HepG2 (cell line): Measurements from ENCODE around the gene MYL3. TPM values are rescaled to one million over a fixed set of nuclear protein-coding genes. Genes with fewer than 3 reads are reported as not detected.

Experiments
- GATAD2A ChIP-seq: IDR thresholded peaks from 2 replicates; pipeline ENCODE4 v1.6.1; 2016
- GTF3A ChIP-seq: sonication (generic); formaldehyde crosslinking; conservative IDR thresholded peaks from 2 replicates; pipeline ENCODE4 v1.4.0; 2020; ENCODE audit warnings: mild to moderate bottlenecking, missing genetic modification reagents
- HDAC2 ChIP-seq: sonication (generic); formaldehyde crosslinking; IDR thresholded peaks from 2 replicates; pipeline ENCODE4 v1.4.0; 2020; ENCODE audit warnings: missing genetic modification reagents
- HIVEP1 ChIP-seq: sonication (generic); formaldehyde crosslinking; IDR thresholded peaks from 2 replicates; pipeline ENCODE4 v1.4.0; 2020; ENCODE audit warnings: mild to moderate bottlenecking, missing genetic modification reagents
- HMGA1 ChIP-seq: sonication (generic); formaldehyde crosslinking; conservative IDR thresholded peaks from 2 replicates; pipeline ENCODE4 v1.4.0; 2020; ENCODE audit warnings: missing genetic modification reagents
- HNF4A ChIP-seq: sonication (generic); formaldehyde crosslinking; IDR thresholded peaks from 2 replicates; pipeline ENCODE4 v1.4.0; 2020; ENCODE audit warnings: missing genetic modification reagents
- HNRNPLL ChIP-seq: fragments of 200-400 bp; formaldehyde crosslinking; IDR thresholded peaks from 2 replicates; pipeline ENCODE4 v1.6.1; 2017; ENCODE audit warnings: mild to moderate bottlenecking, low read depth, low read length; ENCODE audit not compliant: poor library complexity, severe bottlenecking
- KMT2A ChIP-seq: sonication (generic); formaldehyde crosslinking; IDR thresholded peaks from 2 replicates; pipeline ENCODE4 v1.4.0; 2020; ENCODE audit warnings: missing genetic modification reagents
- MED1 ChIP-seq: sonication (generic); formaldehyde crosslinking; IDR thresholded peaks from 2 replicates; pipeline ENCODE4 v1.4.0; 2020; ENCODE audit warnings: missing genetic modification reagents
- NAIF1 ChIP-seq: sonication (generic); formaldehyde crosslinking; IDR thresholded peaks from 2 replicates; pipeline ENCODE4 v1.5.0; 2020; ENCODE audit warnings: mild to moderate bottlenecking, missing genetic modification reagents, borderline replicate concordance
- PAF1 ChIP-seq: IDR thresholded peaks from 2 replicates; pipeline ENCODE4 v1.6.1; 2016; ENCODE audit warnings: missing genetic modification reagents, missing compliant biosample characterization
- RCOR2 ChIP-seq: IDR thresholded peaks from 2 replicates; pipeline ENCODE4 v1.6.1; 2016; ENCODE audit warnings: missing biosample characterization, missing genetic modification reagents
- RFX5 ChIP-seq: IDR thresholded peaks from 2 replicates; pipeline ENCODE4 v1.6.1; 2011; ENCODE audit warnings: low read depth, low read length, improper control_type of control experiment
- SETDB1 ChIP-seq: sonication (generic); formaldehyde crosslinking; IDR thresholded peaks from 2 replicates; pipeline ENCODE4 v1.5.1; 2020; ENCODE audit warnings: missing genetic modification reagents, mild to moderate bottlenecking, borderline replicate concordance
- SIN3A ChIP-seq: IDR thresholded peaks from 2 replicates; pipeline ENCODE4 v1.6.1; 2011; ENCODE audit warnings: low read depth, mild to moderate bottlenecking, control low read depth, low read length, borderline replicate concordance
- ZBTB7B ChIP-seq: sonication (generic); formaldehyde crosslinking; IDR thresholded peaks from 2 replicates; pipeline ENCODE4 v1.4.0; 2020; ENCODE audit warnings: missing genetic modification reagents
- ZNF121 ChIP-seq: sonication (generic); formaldehyde crosslinking; IDR thresholded peaks from 2 replicates; pipeline ENCODE4 v1.5.0; 2020; ENCODE audit warnings: mild to moderate bottlenecking, missing genetic modification reagents
- ZNF33A ChIP-seq: sonication (generic); formaldehyde crosslinking; IDR thresholded peaks from 2 replicates; pipeline ENCODE4 v1.5.1; 2020; ENCODE audit warnings: missing genetic modification reagents, mild to moderate bottlenecking, moderate library complexity, borderline replicate concordance
- ZNF350 ChIP-seq: sonication (generic); formaldehyde crosslinking; IDR thresholded peaks from 2 replicates; pipeline ENCODE4 v1.4.0; 2020; ENCODE audit warnings: mild to moderate bottlenecking, low read depth, missing genetic modification reagents, borderline replicate concordance
- ZNF367 ChIP-seq: sonication (generic); formaldehyde crosslinking; IDR thresholded peaks from 2 replicates; pipeline ENCODE4 v1.4.0; 2020; ENCODE audit warnings: missing genetic modification reagents, borderline replicate concordance
- ZNF562 ChIP-seq: sonication (generic); formaldehyde crosslinking; IDR thresholded peaks from 2 replicates; pipeline ENCODE4 v1.8.0; 2022; ENCODE audit warnings: missing genetic modification reagents, borderline replicate concordance
- ZNF674 ChIP-seq: sonication (generic); formaldehyde crosslinking; IDR thresholded peaks from 2 replicates; pipeline ENCODE4 v1.5.0; 2020; ENCODE audit warnings: low read depth, mild to moderate bottlenecking, missing genetic modification reagents
- ZNF724P ChIP-seq: sonication (generic); formaldehyde crosslinking; IDR thresholded peaks from 2 replicates; pipeline ENCODE4 v1.8.0; 2022; ENCODE audit warnings: missing genetic modification reagents, borderline replicate concordance
- ZNF879 ChIP-seq: sonication (generic); formaldehyde crosslinking; IDR thresholded peaks from 2 replicates; pipeline ENCODE4 v1.8.1; 2023; ENCODE audit warnings: missing genetic modification reagents
- polyA plus RNA-seq, 8 experiments: library from polyadenylated mRNA; depleted of rRNA in 3 of 8; stranded (reverse) in 7 of 8; unstranded in 1 of 8; fragments of >200 nt; fragmentation: Illumina TruSeq in 4 of 8; extraction: Trizol in 4 of 8; gene quantifications; 2 replicates each; pipeline versions ENCODE4 v1.2.1 to v1.2.3, GENCODE V29; 2011 to 2016; ENCODE audit warnings: low read depth in 4 of 8, missing spikeins in 1 of 8, mixed read lengths in 1 of 8; ENCODE audit not compliant: insufficient read depth in 1 of 8
- total RNA-seq, 5 experiments: library from RNA; depleted of rRNA; stranded (reverse); fragments of >200 nt; fragmentation: Illumina TruSeq; extraction: Trizol; gene quantifications; 2 replicates each; pipeline ENCODE4 v1.2.3, GENCODE V29; 2016; ENCODE audit warnings: low read depth in 1 of 5
- TF ChIP-seq, protein P1 (sequence below): sonication (generic); formaldehyde crosslinking; IDR thresholded peaks from 2 replicates; pipeline ENCODE4 v1.4.0; 2020; ENCODE audit warnings: missing genetic modification reagents, mild to moderate bottlenecking, borderline replicate concordance
- TF ChIP-seq, protein P2 (sequence below): sonication (generic); formaldehyde crosslinking; IDR thresholded peaks from 2 replicates; pipeline ENCODE4 v1.4.0; 2020; ENCODE audit warnings: mild to moderate bottlenecking, missing genetic modification reagents
- TF ChIP-seq, protein P3 (sequence below): sonication (generic); formaldehyde crosslinking; IDR thresholded peaks from 2 replicates; pipeline ENCODE4 v1.4.0; 2020; ENCODE audit warnings: missing genetic modification reagents

The MYL3 gene
- total and polyA plus RNA-seq, 2 of the 13 experiments (the other 11 are each of a cell fraction or from before 2014, with no cell fraction given): not detected

DNA sequence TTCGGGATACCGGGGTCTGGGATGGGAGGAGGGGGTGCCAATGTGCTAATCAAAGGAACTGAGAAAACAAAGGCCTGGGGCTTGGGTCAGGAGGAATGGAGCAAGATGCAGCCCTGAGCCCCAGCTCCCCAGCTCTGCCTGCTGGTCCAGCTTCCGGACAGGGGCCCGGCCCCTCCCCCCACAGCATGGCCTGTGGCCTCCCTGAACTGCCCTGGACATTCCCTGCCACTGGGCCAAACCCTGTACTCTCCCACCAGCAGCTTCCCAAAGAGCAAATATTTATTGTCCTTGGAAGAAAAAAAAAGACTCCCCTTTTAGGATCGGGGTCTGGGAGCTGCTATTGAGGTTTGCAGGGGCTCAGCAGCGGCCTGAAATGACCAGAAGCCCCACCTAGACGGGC is 5.7 kb upstream of the MYL3 start (continued):
- TF ChIP-seq, protein P1, sequence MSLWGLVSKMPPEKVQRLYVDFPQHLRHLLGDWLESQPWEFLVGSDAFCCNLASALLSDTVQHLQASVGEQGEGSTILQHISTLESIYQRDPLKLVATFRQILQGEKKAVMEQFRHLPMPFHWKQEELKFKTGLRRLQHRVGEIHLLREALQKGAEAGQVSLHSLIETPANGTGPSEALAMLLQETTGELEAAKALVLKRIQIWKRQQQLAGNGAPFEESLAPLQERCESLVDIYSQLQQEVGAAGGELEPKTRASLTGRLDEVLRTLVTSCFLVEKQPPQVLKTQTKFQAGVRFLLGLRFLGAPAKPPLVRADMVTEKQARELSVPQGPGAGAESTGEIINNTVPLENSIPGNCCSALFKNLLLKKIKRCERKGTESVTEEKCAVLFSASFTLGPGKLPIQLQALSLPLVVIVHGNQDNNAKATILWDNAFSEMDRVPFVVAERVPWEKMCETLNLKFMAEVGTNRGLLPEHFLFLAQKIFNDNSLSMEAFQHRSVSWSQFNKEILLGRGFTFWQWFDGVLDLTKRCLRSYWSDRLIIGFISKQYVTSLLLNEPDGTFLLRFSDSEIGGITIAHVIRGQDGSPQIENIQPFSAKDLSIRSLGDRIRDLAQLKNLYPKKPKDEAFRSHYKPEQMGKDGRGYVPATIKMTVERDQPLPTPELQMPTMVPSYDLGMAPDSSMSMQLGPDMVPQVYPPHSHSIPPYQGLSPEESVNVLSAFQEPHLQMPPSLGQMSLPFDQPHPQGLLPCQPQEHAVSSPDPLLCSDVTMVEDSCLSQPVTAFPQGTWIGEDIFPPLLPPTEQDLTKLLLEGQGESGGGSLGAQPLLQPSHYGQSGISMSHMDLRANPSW (CRISPR knock-in tag): no peak
- no peak for TF ChIP-seq ZNF350 (CRISPR knock-in tag)
- peak; percentile 61; the same call in 1 of the 2 replicates for TF ChIP-seq ZBTB7B (CRISPR knock-in tag)
- no peak for TF ChIP-seq ZNF879 (CRISPR knock-in tag)
- no peak for TF ChIP-seq HMGA1 (CRISPR knock-in tag)
- TF ChIP-seq, protein P2, sequence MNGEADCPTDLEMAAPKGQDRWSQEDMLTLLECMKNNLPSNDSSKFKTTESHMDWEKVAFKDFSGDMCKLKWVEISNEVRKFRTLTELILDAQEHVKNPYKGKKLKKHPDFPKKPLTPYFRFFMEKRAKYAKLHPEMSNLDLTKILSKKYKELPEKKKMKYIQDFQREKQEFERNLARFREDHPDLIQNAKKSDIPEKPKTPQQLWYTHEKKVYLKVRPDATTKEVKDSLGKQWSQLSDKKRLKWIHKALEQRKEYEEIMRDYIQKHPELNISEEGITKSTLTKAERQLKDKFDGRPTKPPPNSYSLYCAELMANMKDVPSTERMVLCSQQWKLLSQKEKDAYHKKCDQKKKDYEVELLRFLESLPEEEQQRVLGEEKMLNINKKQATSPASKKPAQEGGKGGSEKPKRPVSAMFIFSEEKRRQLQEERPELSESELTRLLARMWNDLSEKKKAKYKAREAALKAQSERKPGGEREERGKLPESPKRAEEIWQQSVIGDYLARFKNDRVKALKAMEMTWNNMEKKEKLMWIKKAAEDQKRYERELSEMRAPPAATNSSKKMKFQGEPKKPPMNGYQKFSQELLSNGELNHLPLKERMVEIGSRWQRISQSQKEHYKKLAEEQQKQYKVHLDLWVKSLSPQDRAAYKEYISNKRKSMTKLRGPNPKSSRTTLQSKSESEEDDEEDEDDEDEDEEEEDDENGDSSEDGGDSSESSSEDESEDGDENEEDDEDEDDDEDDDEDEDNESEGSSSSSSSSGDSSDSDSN (CRISPR knock-in tag): peak; percentile 41; the same call in 1 of the 2 replicates
- TF ChIP-seq NAIF1: no peak
- no peak for TF ChIP-seq RCOR2
- TF ChIP-seq, protein P3, sequence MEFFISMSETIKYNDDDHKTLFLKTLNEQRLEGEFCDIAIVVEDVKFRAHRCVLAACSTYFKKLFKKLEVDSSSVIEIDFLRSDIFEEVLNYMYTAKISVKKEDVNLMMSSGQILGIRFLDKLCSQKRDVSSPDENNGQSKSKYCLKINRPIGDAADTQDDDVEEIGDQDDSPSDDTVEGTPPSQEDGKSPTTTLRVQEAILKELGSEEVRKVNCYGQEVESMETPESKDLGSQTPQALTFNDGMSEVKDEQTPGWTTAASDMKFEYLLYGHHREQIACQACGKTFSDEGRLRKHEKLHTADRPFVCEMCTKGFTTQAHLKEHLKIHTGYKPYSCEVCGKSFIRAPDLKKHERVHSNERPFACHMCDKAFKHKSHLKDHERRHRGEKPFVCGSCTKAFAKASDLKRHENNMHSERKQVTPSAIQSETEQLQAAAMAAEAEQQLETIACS (CRISPR knock-in tag): no peak
- no peak for TF ChIP-seq ZNF367
- no peak for TF ChIP-seq SIN3A
- no peak for TF ChIP-seq RFX5
- TF ChIP-seq GTF3A (CRISPR knock-in tag): no peak
- TF ChIP-seq GATAD2A: peak; percentile 62
- no peak for TF ChIP-seq ZNF121 (CRISPR knock-in tag)
- no peak for TF ChIP-seq ZNF724P (CRISPR knock-in tag)
- TF ChIP-seq HNRNPLL: no peak
- no peak for TF ChIP-seq ZNF562
- TF ChIP-seq HDAC2: no peak
- no peak for TF ChIP-seq MED1 (CRISPR knock-in tag)
- no peak for TF ChIP-seq HIVEP1
- no peak for TF ChIP-seq ZNF33A (CRISPR knock-in tag)
- TF ChIP-seq HNF4A (CRISPR knock-in tag): peak; percentile 17; the same call in 1 of the 2 replicates
- no peak for TF ChIP-seq ZNF674 (CRISPR knock-in tag)
- TF ChIP-seq SETDB1 (CRISPR knock-in tag): no peak
- TF ChIP-seq KMT2A: no peak
- no peak for TF ChIP-seq PAF1 (CRISPR knock-in tag)
